AML-193 (cell line): ENCODE measurements around the gene L1TD1.
"Not testable (repeated sequence)": the region's sequence is repeated elsewhere in the genome, so short reads cannot be mapped to it uniquely, and the experiment has no call there.

Experiments used
- DNase-seq, 2 experiments: peaks; one replicate each; lab custom pipeline; 2025; lab: John Stamatoyannopoulos, UW

Gene L1TD1

GRCh38 chr1:62237950-62238374 lies 43.3 kb downstream of the L1TD1 start:
- no peak for DNase-seq

GRCh38 chr1:62238507-62238906 lies 43.9 kb downstream of the L1TD1 start:
- DNase-seq = no peak

- not testable (repeated sequence) for DNase-seq
These were observed 45.2 kb downstream of the L1TD1 start for GRCh38 chr1:62239652-62240403.

GRCh38 chr1:62240651-62241370 lies 46.2 kb downstream of the L1TD1 start:
- DNase-seq = no peak

- no peak for DNase-seq
These were observed 46.9 kb downstream of the L1TD1 start for GRCh38 chr1:62241371-62242131.

- DNase-seq = not testable (repeated sequence)
These were observed 49.7 kb downstream of the L1TD1 start for GRCh38 chr1:62244380-62244779.

- no peak for DNase-seq
These were observed 50.6 kb downstream of the L1TD1 start for GRCh38 chr1:62245201-62245600.

GRCh38 chr1:62247391-62248168 lies 52.9 kb downstream of the L1TD1 start:
- no peak for DNase-seq

- DNase-seq = no peak
These were observed 55.6 kb downstream of the L1TD1 start for GRCh38 chr1:62250126-62250726.

- DNase-seq = no peak
These were observed 64.9 kb downstream of the L1TD1 start for GRCh38 chr1:62259551-62259950.

- DNase-seq = no peak
These were observed 66.0 kb downstream of the L1TD1 start for GRCh38 chr1:62260688-62261087.
